ENCODE data around the gene MDM2. TPM values are rescaled to one million over a fixed set of nuclear protein-coding genes. Genes with fewer than 3 reads are reported as not detected.

Gene MDM2
- total and polyA plus RNA-seq, 2 experiments from 2014 or later: 80.4 to 111 TPM

- 75 to 77% methylated on average over 4 of the region's 4 CpGs for WGBS, 2 experiments (ENCODE audit: low coverage in 1 of 2, low lambda C conversion rate in 2 of 2, missing lambda C conversion rate in 2 of 2)
These were observed 42.4 kb downstream of the MDM2 start for GRCh38 chr12:68850390-68850789.

GRCh38 chr12:68851592-68852306 is 43.8 kb downstream of the MDM2 start:
- Histone ChIP-seq H3K4me3 (no peak overlapping the region), H4K20me1 (ENCODE audit: insufficient read depth) (no peaks in the 10 kb centered on the region), H3K27ac (no peak overlapping the region), H3K4me1 (ENCODE audit: insufficient read depth) (no peaks in the 10 kb centered on the region), H3K9me2 (ENCODE audit: insufficient read depth) (no peaks in the 10 kb centered on the region), H3K36me3 (ENCODE audit: low read depth) (0 out of 2 replicates have a peak, but pooled peaks cover under 1% of the 10 kb centered on the region), H2AFZ (no peak overlapping the region), H3K79me2 (ENCODE audit: insufficient read depth) (no peaks in the 10 kb centered on the region), H3K9ac (no peak overlapping the region), H3F3A (ENCODE audit: insufficient read depth) (peaks cover 41% of the 10 kb centered on the region), H3K27me3 (replicated peaks; ENCODE audit: insufficient read depth) (no peaks in the 10 kb centered on the region), H3K9me3 (ENCODE audit: low read depth) (no peaks in the 10 kb centered on the region), H3K4me2 (ENCODE audit: unreplicated experiment) (no peak overlapping the region)
- DNase-seq: no peak
- TF ChIP-seq EZH2phosphoT487 (IDR thresholded peaks at IDR 0.05; ENCODE audit: insufficient read depth, low read depth): no peak
- no peak for TF ChIP-seq EZH2 (IDR thresholded peaks at IDR 0.05; ENCODE audit: insufficient read depth, poor library complexity, severe bottlenecking)
- whole genome bisulfite sequencing, 2 experiments (ENCODE audit: low coverage in 1 of 2, low lambda C conversion rate in 2 of 2, missing lambda C conversion rate in 2 of 2): 39 to 45% methylated on average over 2 of the region's 2 CpGs
- in situ Hi-C loops (cut with MboI): loop anchor here (25.0 kb wide), 1 partner anchor 386 kb away; the partner anchor contains the start of gene CPSF6

More at GRCh38 chr12:68850390-68850789, 42.4 kb downstream of the MDM2 start:
- Histone ChIP-seq H3K27me3 (replicated peaks; ENCODE audit: insufficient read depth) (no peaks in the 10 kb centered on the region), H3K4me3 (no peak overlapping the region), H3K9ac (no peak overlapping the region), H3F3A (ENCODE audit: insufficient read depth) (peaks cover 52% of the 10 kb centered on the region), H3K79me2 (ENCODE audit: insufficient read depth) (no peaks in the 10 kb centered on the region), H4K20me1 (ENCODE audit: insufficient read depth) (no peaks in the 10 kb centered on the region), H3K36me3 (ENCODE audit: low read depth) (peaks cover 8% of the 10 kb centered on the region; the same call in 1 of the 2 replicates), H2AFZ (no peak overlapping the region), H3K4me1 (ENCODE audit: insufficient read depth) (no peaks in the 10 kb centered on the region), H3K27ac (no peak overlapping the region), H3K9me2 (ENCODE audit: insufficient read depth) (no peaks in the 10 kb centered on the region), H3K4me2 (ENCODE audit: unreplicated experiment) (no peak overlapping the region), H3K9me3 (ENCODE audit: low read depth) (no peaks in the 10 kb centered on the region)
- in situ Hi-C loops (cut with MboI): loop anchor here (25.0 kb wide), 1 partner anchor 387 kb away; the partner anchor contains the start of gene CPSF6
- no peak for DNase-seq
- TF ChIP-seq EZH2 (IDR thresholded peaks at IDR 0.05; ENCODE audit: insufficient read depth, poor library complexity, severe bottlenecking) (no peak), EZH2phosphoT487 (IDR thresholded peaks at IDR 0.05; ENCODE audit: insufficient read depth, low read depth) (no peak)

GRCh38 chr12:68853396-68854077 is 45.6 kb downstream of the MDM2 start:
- Histone ChIP-seq H3F3A (ENCODE audit: insufficient read depth) (peaks cover 32% of the 10 kb centered on the region), H3K27ac (no peak overlapping the region), H2AFZ (no peak overlapping the region), H3K36me3 (ENCODE audit: low read depth) (no peaks in the 10 kb centered on the region), H3K4me1 (ENCODE audit: insufficient read depth) (no peaks in the 10 kb centered on the region), H3K9ac (no peak overlapping the region), H3K9me3 (ENCODE audit: low read depth) (no peaks in the 10 kb centered on the region), H3K9me2 (ENCODE audit: insufficient read depth) (no peaks in the 10 kb centered on the region), H3K4me2 (ENCODE audit: unreplicated experiment) (no peak overlapping the region), H3K79me2 (ENCODE audit: insufficient read depth) (no peaks in the 10 kb centered on the region), H4K20me1 (ENCODE audit: insufficient read depth) (no peaks in the 10 kb centered on the region), H3K4me3 (no peak overlapping the region), H3K27me3 (replicated peaks; ENCODE audit: insufficient read depth) (no peaks in the 10 kb centered on the region)
- TF ChIP-seq EZH2 (IDR thresholded peaks at IDR 0.05; ENCODE audit: insufficient read depth, poor library complexity, severe bottlenecking): no peak
- no peak for TF ChIP-seq EZH2phosphoT487 (IDR thresholded peaks at IDR 0.05; ENCODE audit: insufficient read depth, low read depth)
- DNase-seq: no peak
- 93 to 97% methylated on average over 2 to 3 of the region's 3 CpGs for WGBS, 2 experiments (ENCODE audit: low coverage in 1 of 2, low lambda C conversion rate in 2 of 2, missing lambda C conversion rate in 2 of 2)
- in situ Hi-C loops (cut with MboI): loop anchor here (25.0 kb wide), 1 partner anchor 384 kb away; the partner anchor contains the start of gene CPSF6

GRCh38 chr12:68854078-68854468 is 46.1 kb downstream of the MDM2 start:
- no peak overlapping the region for H2AFZ ChIP-seq
- no peaks in the 10 kb centered on the region for H3K4me1 ChIP-seq (ENCODE audit: insufficient read depth)
- H3K9me3 ChIP-seq (ENCODE audit: low read depth): no peaks in the 10 kb centered on the region
- peaks cover 27% of the 10 kb centered on the region for H3F3A ChIP-seq (ENCODE audit: insufficient read depth)
- no peak overlapping the region for H3K27ac ChIP-seq
- no peaks in the 10 kb centered on the region for H4K20me1 ChIP-seq (ENCODE audit: insufficient read depth)
- no peak overlapping the region for H3K4me3 ChIP-seq
- TF ChIP-seq EZH2 (IDR thresholded peaks at IDR 0.05; ENCODE audit: insufficient read depth, poor library complexity, severe bottlenecking) (no peak), EZH2phosphoT487 (IDR thresholded peaks at IDR 0.05; ENCODE audit: insufficient read depth, low read depth) (no peak)
- DNase-seq: no peak
- no peak overlapping the region for H3K9ac ChIP-seq
- H3K9me2 ChIP-seq (ENCODE audit: insufficient read depth): no peaks in the 10 kb centered on the region
- no peaks in the 10 kb centered on the region for H3K79me2 ChIP-seq (ENCODE audit: insufficient read depth)
- no peaks in the 10 kb centered on the region for H3K27me3 ChIP-seq (replicated peaks; ENCODE audit: insufficient read depth)
- no peak overlapping the region for H3K4me2 ChIP-seq (ENCODE audit: unreplicated experiment)
- in situ Hi-C loops (cut with MboI): loop anchor here (25.0 kb wide), 1 partner anchor 383 kb away; the partner anchor contains the start of gene CPSF6
- 40 to 57% methylated on average over 2 of the region's 2 CpGs for WGBS, 2 experiments (ENCODE audit: low coverage in 1 of 2, low lambda C conversion rate in 2 of 2, missing lambda C conversion rate in 2 of 2)
- no peaks in the 10 kb centered on the region for H3K36me3 ChIP-seq (ENCODE audit: low read depth)
